ENCODE measurements around the gene MAD1L1. TPM values are rescaled to one million over a fixed set of nuclear protein-coding genes. Genes with fewer than 3 reads are reported as not detected.

MAD1L1 gene
- total RNA-seq, 1 donor from 2014 or later = 59.6 TPM

GRCh38 chr7:2120841-2121830 is 111.6 kb downstream of the MAD1L1 start:
- peaks cover 0 to 7% of the 10 kb centered on the region in 2 donors for H3K4me1 ChIP-seq
- no peak overlapping the region for H3K4me3 ChIP-seq
- no peaks in the 10 kb centered on the region for H3K9me3 ChIP-seq
- no peak for TF ChIP-seq CTCF (IDR thresholded peaks at IDR 0.05)
- DNase-seq (ENCODE audit: low spot score in 2 of 2) = no peak
- no peak overlapping the region for H3K27ac ChIP-seq
- H3K27me3 ChIP-seq = no peaks in the 10 kb centered on the region
- H3K36me3 ChIP-seq = peaks cover 0 to 9% of the 10 kb centered on the region in 2 donors
- intact Hi-C loops (cut with DNase I) = no loop called here

- no peaks in the 10 kb centered on the region for H3K27me3 ChIP-seq
- intact Hi-C loops (cut with DNase I) = no loop called here
- H3K4me3 ChIP-seq = no peak overlapping the region
- H3K4me1 ChIP-seq = peaks cover 0 to 7% of the 10 kb centered on the region in 2 donors
- no peaks in the 10 kb centered on the region for H3K9me3 ChIP-seq
- DNase-seq (ENCODE audit: low spot score in 2 of 2) = no peak
- H3K36me3 ChIP-seq = peaks cover 0 to 2% of the 10 kb centered on the region in 2 donors
- TF ChIP-seq CTCF (IDR thresholded peaks at IDR 0.05) = no peak
- H3K27ac ChIP-seq = no peak overlapping the region
These were observed 112.5 kb downstream of the MAD1L1 start for GRCh38 chr7:2120251-2120660.

- H3K4me3 ChIP-seq = no peak overlapping the region
- no peaks in the 10 kb centered on the region for H3K27me3 ChIP-seq
- no peak for DNase-seq (ENCODE audit: low spot score in 2 of 2)
- no peaks in the 10 kb centered on the region for H3K9me3 ChIP-seq
- no peaks in the 10 kb centered on the region for H3K36me3 ChIP-seq
- H3K4me1 ChIP-seq = peaks cover 0 to 7% of the 10 kb centered on the region in 2 donors
- intact Hi-C loops (cut with DNase I) = no loop called here
- TF ChIP-seq CTCF (IDR thresholded peaks at IDR 0.05) = no peak
- no peak overlapping the region for H3K27ac ChIP-seq
These were observed 114.0 kb downstream of the MAD1L1 start for GRCh38 chr7:2118630-2119190.

- H3K4me1 ChIP-seq = peaks cover 0 to 7% of the 10 kb centered on the region in 2 donors
- H3K27me3 ChIP-seq = no peaks in the 10 kb centered on the region
- no peak for TF ChIP-seq CTCF (IDR thresholded peaks at IDR 0.05)
- no peak for DNase-seq (ENCODE audit: low spot score in 2 of 2)
- no peak overlapping the region for H3K27ac ChIP-seq
- no peak overlapping the region for H3K4me3 ChIP-seq
- H3K9me3 ChIP-seq = no peaks in the 10 kb centered on the region
- intact Hi-C loops (cut with DNase I) = no loop called here
- H3K36me3 ChIP-seq = no peaks in the 10 kb centered on the region
These were observed 114.7 kb downstream of the MAD1L1 start for GRCh38 chr7:2118056-2118455.

- intact Hi-C loops (cut with DNase I) = no loop called here
- no peak for TF ChIP-seq CTCF (IDR thresholded peaks at IDR 0.05)
These were observed 115.1 kb downstream of the MAD1L1 start for GRCh38 chr7:2117646-2118045.

More at GRCh38 chr7:2117646-2118045, 115.1 kb downstream of the MAD1L1 start:
- Histone ChIP-seq H3K4me3 (no peak overlapping the region), H3K4me1 (peaks cover 0 to 7% of the 10 kb centered on the region in 2 donors), H3K9me3 (no peaks in the 10 kb centered on the region), H3K27me3 (no peaks in the 10 kb centered on the region), H3K27ac (no peak overlapping the region), H3K36me3 (no peaks in the 10 kb centered on the region)
- no peak for DNase-seq (ENCODE audit: low spot score in 2 of 2)

Data from ascending aorta (tissue), 2 donors.